Activated CD8-positive, alpha-beta memory T cell treated with anti-CD3 and anti-CD28 coated beads, Interleukin-2, amount 50 U/mL, for 4 hours (primary cell): ENCODE data around the gene GAN.
"Not testable (repeated sequence)": the region's sequence is repeated elsewhere in the genome, so short reads cannot be mapped to it uniquely, and the experiment has no call there.

ENCODE experiments used
- DNase-seq: peaks from one replicate; pipeline ENCODE4 v3.0.0-alpha.2; 2020

GAN gene

DNA sequence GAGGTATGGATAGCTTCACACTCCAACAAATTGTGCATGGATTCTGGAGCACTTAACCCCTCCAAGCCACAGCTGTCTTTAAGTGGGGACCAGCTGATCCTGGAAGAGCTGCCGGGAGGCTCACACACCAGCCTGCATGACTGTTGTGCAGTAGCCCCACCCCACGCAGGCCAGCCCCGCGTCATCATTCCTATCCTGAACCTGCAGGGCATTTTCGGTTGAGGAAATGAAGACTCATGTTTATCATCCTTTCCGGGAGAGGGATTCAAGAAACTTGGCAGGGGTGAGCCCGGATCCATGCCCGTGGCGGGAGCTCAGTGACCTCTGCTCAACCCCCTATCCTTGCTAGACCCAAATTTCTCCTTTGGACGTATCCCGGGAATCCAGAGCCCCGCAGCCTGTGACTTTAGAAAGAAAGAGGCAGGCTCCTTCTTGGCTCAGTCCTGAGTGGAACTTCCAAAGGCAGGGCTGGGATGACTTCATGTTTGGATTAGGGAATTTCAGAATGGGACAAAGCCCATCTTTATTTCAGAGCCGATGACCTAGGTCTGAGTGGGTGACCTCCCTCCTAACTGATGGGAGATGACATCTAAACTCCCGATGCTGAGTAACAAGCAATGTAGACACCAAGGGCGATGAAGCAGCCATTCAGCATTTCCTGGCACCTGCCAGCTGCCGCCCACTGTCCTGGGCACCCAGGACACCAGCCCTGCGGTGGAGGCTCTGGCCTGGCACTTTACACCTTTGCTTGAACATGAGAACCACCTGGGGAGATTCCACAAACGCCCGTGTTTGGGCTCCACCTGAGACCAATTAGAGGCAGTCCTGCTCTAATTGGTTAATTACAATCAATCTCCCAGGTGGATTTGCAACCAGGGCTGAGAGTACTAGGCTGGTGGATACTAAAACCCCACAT, 86.5 kb downstream of the GAN start:
- DNase-seq: no peak

DNA sequence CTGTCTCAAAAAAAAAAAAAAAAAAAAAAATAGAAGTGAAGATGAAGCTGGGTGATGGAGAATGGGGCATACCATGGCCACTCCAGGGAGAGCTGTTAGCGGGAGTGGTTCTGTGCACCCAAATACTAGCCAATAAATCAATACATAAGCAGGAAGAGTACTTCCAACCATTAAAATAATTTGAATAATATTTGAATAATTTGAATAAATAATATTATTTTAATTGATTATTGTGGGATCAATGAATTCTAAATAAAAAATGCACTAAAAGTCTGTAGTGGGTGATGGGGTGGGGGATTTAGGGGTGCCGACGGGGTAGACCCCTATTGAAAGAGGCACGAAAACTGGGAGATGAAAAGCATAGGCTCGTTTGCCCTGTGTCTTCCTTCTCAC, 88.4 kb downstream of the GAN start:
- DNase-seq: no peak

DNA sequence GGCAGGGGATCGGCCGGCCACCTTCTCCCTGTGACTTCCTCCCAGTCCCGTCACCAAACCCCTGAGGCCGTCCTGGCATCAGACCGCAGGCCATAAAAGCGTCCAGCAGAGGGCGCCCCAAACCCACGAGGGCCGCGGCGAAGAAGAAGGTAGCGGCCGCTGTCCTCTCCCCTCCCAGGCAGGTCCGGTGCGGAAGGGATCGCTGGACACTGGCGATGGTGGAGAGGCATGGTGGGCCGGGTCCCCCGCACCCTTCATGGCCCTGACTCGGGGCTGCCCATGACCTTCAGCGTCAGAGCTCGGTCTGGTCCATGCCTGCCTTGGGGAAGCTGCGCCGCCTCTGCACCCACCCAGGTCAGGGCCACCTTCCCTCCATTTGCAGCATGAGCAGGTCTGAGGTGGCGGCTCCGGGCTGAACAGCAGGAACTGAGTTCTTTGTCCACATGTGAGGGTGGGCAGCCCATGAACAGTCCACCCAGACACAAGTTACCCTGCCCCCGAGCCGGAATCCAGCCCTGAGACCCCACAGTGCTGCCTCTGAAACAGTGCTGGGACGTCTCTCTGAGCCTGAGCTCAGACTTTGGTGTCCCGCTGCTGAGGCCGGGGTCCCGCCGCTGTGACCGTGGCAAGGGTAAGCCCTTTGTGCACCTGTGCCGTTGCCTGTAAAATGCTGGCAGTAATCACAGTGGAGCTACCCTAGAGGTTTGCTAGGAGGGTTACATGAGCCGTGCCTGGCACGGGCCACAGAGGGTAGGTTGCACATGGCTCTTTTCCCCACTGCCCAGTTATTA, 89.0 kb downstream of the GAN start:
- DNase-seq: peak; percentile 83

DNA sequence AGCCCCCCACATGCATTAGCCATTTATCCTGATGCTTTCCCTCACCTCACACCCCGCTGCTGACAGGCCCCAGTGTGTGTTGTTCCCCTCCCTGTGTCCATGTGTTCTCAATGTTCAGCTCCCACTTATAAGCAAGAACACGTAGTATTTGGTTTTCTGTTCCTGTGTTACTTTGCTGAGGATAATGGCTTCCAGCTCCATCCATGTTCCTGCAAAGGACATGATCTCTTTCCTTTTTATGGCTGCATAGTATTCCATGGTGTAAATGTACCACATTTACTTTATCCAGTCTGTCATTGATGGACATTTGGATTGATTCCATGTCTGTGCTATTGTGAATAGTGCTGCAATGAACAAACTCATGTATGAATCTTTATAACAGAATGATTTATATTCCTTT, 90.2 kb downstream of the GAN start:
- DNase-seq: not testable (repeated sequence)

DNA sequence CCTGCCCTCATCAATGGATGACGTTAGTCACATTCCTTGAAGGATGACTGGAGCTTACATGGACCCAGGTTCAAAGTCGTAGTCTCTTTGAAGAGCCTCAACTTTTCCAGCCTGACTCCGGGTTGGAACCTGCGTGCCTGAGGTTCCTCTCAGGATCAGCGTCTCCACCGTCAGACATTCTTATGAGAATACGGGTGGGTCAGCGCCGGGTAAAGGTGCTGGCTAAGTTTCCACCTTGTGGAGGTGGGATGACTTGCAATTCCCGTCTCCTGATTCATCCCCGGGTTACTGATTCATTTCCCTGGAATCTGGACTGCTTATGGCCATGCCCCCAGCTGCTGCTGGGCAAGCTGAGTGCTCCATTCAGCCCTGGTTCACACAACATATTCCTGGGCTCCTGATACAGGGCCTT, 90.9 kb downstream of the GAN start:
- DNase-seq: no peak

DNA sequence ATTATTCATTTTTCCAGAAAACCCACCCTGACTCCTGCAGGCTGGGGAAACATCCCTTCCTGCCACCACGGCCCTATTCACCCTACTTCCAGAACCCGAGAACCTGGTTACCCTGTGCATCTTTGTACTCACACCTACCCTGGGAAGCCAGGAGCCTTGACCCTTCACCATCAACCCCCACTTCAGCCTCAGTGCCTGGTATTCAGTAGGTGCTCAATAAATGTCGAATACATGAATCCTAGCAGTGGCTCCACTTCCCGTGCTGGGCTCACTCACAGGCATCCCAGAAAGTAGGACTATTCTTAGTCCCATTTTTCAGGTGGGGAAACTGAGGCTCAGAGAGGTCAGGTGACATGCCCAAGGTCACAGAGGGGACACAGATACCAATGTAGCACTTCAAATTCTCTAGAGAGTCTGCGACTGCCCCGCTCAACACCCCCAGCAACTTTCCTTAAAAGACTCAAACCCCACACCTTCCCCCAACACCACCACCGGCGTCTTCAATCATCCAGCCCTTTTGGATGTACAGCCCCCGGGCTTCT, 93.7 kb downstream of the GAN start:
- DNase-seq: no peak

DNA sequence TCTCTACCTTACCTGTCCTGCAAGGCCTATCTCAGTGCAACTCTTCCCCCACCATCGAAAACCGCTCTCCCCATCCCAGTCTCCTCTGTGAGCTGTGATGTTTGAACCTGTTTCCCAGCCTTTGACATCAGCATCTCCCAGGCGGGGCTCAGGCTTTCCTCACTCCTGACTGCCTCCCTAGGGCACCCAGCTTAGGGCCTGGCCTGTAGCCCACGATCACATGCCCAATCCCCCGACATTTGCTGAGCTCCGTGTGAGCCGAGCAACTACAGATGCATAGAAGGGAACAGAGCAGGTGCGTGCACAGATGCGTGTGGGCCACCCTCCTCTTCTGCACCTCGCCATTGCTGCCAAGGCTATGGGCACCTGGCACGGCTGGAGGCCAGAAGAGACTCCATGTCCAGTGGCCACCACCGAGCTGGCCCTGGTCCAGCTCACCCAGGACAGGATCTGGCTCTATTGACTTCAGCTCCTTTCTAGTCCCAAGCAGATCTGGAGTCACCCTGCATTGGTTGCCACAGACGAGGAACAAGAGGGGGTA, 94.3 kb downstream of the GAN start:
- DNase-seq: no peak

DNA sequence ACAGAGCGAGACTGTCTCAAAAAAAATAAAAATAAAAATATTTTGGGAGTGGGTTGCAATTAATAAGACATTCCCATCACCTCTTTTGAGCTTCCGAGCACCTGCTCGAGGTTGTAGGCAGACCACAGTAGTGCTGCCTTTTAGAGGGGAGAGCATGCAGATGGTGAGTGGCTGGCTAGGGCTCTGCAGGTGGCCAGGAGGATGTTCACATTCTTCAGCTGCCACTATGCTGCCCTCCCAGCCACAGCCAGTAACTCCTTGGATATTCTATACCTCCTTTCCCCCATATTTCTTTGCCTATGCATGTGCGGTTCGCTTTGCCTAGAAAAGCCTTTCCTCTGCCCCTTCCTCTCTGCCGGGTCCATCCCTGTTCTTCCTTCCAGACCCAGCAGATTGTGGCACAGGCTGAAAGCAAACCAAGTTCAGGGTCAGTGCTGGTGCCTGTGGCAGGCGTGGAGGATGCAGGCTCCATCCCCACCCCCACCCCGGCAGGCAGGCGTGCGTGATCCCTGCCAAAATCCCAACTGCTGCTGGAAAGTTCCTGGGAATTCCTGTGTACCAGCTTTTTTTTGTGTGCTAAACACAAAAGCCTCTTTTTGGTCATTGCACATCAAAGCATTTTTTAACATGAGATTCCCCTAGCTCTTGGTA, 96.0 kb downstream of the GAN start:
- DNase-seq: no peak

DNA sequence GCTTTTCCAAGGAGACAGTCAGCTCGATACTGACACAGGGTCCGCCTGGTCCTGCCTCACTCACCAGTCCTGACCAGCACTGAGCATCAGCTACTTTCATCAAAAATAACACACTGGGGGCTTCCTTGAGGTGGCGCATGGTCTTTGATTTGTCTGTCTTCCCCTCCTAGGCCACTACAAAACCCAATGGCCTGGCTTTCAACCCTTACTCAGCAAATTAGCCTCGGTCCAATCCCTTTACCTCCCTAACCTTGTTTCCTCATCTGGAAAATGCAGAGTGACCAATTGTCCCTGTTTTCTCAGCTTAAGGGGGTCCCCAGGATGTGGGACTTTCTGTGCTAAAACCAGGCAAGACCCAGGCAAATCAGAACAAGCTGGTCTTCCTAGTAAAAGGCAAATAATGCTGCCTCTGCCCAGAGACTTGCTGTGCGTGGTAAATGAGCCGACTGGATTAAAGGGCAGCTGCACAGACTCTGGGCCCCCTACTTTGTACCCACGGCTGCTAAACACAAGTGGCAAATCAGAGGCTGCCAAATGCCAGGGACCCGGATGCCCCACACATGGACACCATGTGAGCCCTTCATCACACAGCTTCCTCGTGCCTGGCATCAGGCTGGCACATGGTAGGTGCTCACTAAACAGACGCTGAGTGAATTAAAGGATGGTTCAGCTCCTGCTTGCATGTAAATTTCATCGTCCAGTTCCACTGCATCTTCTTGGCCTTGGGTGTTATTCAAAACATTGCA, 98.7 kb downstream of the GAN start:
- DNase-seq: no peak

DNA sequence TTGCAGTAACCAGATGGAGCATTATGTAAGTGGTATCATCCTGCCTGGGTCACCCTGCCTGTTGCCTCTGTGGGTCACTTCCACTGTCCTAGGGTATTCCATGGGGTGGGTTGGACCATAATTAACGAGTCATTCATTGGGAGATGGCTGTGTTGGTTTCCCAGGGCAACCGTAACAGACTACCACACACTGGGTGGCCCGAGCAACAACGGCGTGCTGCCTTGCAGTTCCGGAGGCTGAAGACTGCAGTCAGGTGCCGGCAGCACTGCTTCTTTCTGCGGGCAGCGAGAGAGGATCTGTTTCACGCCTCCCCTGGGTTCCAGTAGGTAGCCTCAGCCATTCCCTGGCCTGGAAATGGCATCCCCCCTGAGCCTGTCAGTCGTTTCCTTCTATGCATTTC, 101.0 kb downstream of the GAN start:
- DNase-seq: no peak

DNA sequence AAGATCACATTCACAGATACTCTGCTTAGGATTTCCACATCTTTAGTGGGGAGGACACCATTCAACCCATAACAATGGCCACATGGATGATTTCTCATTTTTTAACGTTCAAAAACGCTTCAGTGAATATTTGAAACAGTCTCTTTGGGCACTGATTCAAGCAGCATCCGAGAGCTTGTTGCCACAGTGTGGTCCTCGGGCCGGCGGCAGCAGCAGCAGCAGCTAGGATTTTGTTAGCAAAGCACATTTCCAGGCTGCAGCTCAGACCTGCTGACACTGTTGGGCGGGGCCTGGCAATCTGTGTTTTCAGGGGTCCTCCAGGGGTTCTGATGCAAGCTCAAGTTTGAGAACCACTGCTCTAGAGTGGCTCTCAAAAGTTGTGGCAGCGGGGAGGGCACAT, 102.0 kb downstream of the GAN start:
- DNase-seq: no peak

DNA sequence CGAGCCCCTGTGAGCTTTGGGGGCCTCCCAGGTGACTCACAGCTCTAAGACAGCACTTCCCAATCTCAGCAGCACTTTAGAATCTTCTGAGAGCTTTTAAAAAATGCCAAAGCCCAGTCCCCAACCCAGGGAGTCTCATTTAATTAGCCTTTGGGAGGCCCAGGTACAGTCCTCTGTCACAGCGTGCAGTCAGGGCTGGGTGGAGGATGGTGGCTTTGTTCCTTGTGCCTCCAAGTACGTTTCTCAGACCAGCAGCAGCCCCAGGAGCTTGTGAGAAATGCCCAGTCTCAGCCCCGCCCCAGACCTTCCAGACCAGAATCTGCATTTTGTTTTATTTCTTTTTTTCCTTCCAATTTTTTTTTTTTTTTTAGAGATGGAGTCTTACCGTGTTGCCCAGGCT, 102.4 kb downstream of the GAN start:
- DNase-seq: no peak

DNA sequence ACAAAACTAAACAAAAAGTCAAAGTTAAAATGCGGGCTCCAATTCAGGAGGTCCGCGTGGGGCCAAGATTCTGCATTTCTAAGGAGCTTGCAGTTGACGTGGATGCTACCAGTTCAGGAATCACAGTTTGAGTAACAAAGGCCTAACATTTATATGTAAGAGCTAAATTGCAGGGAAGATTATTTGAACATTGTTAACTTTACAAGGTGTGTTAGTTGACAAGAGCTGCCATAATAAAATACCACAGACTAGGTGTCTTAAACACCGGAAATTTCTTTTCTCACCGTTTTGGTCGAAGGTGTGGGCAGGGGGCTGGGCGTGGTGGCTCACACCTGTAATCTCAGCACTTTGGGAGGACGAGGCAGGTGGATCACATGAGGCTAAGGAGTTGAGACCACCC, 105.0 kb downstream of the GAN start:
- DNase-seq: no peak

DNA sequence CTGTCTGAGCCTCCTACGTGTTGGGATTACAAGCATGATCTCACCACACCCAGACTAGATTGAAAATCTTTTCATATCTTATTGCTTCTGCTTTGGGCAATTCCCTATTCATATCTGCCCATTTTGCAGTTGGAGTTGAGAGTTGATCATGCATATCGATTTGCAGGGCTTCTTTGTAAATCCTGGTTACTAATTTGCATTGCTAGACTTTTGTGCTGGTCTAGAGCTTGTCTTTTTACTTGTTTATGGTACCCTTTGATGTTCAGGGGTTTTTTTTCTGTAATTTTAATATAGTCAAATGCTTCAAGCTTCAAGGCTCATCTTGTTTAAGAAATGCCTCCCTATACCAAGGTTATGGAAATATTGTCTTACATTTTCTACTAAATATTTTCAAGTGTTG, 106.4 kb downstream of the GAN start:
- DNase-seq: no peak

DNA sequence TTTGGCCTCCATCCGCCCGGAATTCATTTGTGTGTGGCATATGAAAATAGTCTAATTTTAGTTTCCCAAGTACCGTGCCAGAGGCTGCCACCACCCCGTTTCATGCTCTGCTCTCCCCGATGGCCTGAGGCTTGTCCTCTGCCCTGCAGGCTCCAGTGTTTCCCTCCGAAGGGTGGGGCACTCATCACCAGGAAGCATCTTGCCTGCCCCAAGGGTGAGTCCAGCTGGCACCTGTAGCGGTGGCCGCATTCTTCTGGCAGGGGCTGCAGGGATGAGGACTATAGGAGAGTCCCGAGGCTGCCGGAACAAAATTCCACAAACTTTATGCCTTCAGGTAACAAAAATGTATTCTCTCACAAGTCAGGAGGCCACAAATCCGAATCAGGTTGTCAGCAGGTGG, 106.8 kb downstream of the GAN start:
- no peak for DNase-seq

DNA sequence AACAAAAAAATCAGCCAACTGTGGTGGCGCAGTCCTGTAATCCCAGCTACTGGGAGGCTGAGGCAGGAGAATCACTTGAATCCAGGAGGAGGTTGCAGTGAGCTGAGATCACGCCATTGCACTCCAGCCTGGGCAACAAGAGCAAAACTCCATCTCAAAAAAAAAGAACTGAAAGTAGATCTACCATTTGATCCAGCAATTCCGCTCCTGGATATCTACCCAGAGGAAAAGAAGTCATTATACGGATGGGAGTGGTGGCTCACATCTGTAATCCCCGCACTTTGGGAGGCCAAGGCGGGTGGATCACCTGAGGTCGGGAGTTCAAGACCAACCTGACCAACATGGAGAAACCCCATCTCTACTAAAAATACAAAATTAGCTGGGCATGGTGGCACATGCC, 107.4 kb downstream of the GAN start:
- not testable (repeated sequence) for DNase-seq

DNA sequence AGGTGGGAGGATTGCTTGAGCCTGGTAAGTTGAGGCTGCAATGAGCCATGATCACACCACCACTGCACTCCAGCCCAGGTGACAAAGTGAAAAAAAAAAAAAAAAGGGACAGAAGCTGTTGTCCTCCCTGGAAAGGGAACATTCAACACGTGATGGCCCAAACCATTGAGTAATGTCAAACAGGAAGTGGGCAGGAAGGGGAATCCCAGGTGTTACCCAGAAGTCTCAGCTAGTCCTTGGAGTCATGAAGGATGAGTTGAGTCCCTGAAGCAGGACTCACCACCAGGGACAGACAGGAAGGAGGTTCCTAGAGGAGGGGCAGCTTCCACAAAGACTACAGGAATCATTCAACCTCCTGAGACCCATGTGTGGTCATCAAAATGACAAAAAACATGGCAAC, 110.0 kb downstream of the GAN start:
- DNase-seq: no peak

DNA sequence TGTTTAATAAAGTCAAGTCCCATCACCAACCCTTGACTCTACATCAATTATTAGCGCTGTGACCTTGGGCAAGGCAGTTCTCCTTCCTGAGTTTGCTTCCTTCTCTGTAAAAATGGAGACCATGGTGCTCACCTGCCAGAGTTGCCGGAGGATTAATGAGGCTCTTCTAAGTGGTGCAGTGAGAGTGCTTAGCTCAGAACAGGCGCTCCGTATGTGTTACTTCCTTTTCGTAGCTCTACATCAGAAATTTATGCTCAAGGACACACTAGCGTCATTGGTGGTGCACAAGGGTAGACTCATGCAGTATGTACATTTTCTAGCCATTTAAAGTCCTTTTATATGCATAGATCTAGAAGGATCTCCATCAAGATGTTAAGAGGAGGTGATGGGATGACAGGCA, 112.5 kb downstream of the GAN start:
- no peak for DNase-seq

DNA sequence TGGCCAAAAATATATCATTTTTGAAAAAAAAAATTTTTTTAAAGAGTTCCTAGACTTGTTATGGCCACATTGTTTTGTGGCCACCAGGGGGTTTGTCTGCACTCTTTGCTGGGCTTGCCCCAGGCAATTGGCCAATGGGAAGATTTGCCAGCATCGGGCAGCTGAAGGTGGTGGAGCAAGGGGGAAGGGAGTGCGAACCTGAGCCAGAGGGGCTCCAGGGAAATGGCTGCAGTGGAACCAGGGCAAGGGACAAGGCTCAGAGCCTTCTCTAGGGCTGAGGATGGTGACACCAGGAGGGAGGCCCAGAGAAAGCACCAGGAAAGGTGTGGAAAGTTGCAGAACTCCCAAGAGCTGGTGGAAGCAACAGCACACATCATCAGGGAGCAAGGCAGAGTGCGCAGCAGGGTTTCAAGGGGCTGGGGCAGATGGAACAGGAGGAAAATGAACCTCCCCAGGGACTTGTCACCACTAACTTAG, 114.3 kb downstream of the GAN start:
- no peak for DNase-seq

DNA sequence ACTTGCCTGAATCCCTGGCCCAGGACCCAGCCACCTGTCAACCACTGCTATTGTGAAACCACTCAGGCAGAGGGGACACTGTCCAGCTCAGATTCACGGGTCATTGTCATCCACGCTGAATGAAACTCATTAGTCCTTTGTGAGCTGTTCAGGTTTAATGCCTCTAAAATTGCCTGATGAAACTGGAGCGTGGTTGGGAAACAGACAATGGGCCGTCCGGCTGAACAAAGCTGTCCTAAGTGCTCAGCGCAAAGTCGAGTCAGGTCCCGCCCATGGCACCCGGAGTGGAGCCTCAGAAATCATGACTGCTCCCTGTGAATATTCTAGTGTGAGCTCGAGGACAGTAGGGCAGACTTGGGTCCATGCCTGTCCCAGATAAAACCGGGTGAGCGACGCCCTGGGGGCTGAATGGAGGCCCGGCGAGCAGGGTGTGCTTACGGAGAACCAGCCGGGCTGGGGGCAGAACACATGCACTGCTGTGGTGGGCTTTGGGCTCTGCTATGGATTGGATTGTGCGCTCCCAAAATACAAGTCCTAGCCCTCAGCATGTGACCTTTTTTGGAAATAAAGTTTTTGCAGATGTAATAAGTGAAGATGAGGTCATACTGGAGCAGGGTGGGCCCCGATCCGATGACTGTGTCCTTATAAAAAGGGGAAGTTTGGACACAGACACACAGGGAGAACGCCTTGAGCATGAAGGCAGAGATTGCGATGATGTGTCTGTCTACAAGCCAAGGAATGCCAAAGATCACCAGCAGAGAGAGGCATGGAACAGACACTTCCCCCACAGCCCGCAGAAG, 117.0 kb downstream of the GAN start:
- no peak for DNase-seq

DNA sequence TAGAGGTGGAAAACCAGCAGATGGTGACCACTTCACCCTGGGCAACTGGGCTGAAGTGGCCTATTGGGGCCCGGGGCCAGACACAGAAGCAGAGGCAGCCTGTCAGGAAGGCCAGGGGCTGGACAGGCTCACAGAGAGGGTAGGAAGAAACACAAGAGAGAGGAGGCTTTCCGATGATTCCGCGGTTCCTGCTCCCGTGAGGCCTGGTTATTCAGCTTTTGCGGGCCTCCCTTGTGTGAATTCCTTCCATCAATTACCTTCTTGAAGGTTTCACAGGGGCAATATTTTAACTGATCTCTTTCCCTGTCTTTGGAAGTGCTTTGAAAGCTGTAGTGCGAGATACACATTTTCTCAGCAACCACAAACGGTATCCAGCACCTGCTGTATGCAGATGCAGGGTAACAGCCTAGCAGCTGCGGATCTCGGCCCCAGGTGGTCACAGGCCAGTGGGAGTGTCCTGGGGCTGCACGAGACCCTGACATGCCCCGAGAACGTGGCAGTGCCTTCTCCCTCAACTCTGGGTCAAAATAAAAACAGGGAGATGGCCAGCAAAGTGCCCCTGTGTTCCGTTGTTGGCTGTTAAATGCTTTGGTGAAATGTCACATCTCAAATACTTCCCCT, 118.3 kb downstream of the GAN start:
- no peak for DNase-seq
